WTC11 (cell line): ENCODE data around the gene SLC7A6OS. TPM values are rescaled to one million over a fixed set of nuclear protein-coding genes. Genes with fewer than 3 reads are reported as not detected.

Experiments
- ATAC-seq: fragments of 200-7000 bp; cut with Tn5 transposase; 2 replicates; pipeline ENCODE4 v1.10.0; 2021; ENCODE audit warnings: mild to moderate bottlenecking, moderate library complexity
- CTCF ChIA-PET: fragments of 300-600 bp; sonication (Branson Sonifier 250); formaldehyde crosslinking; loops from one replicate; lab custom pipeline; 2021; ENCODE audit warnings: antibody characterized with exemption; lab: Charles Lee
- POLR2A ChIA-PET: fragments of 350-600 bp; sonication (Branson Sonifier 250); formaldehyde crosslinking; loops from one replicate; lab custom pipeline; 2021; ENCODE audit warnings: antibody characterized with exemption; lab: Charles Lee
- DNase-seq: peaks from one replicate; pipeline ENCODE4 v3.0.0; 2021; ENCODE audit warnings: low spot score
- H3K27ac Mint-ChIP-seq: 2 replicates; pipeline ENCODE4 v1.8.0; 2021; ENCODE audit warnings: mixed read lengths
- H3K27me3 Mint-ChIP-seq: 2 replicates; pipeline ENCODE4 v1.8.0; 2021; ENCODE audit warnings: low read depth, mild to moderate bottlenecking, moderate library complexity, mixed read lengths
- H3K36me3 Mint-ChIP-seq: 2 replicates; pipeline ENCODE4 v1.8.0; 2021; ENCODE audit warnings: mixed read lengths
- H3K4me1 Mint-ChIP-seq: 2 replicates; pipeline ENCODE4 v1.8.0; 2022; ENCODE audit warnings: mixed read lengths
- H3K4me3 Mint-ChIP-seq: 2 replicates; pipeline ENCODE4 v1.8.0; 2021; ENCODE audit warnings: mild to moderate bottlenecking, moderate library complexity, mixed read lengths
- H3K9me3 Mint-ChIP-seq: 2 replicates; pipeline ENCODE4 v1.8.0; 2021; ENCODE audit warnings: mixed read lengths
- ARID4B ChIP-seq: sonication (generic); formaldehyde crosslinking; IDR thresholded peaks from 2 replicates; pipeline ENCODE4 v1.8.0; 2023; ENCODE audit warnings: missing genetic modification reagents, mild to moderate bottlenecking, borderline replicate concordance
- ATF6 ChIP-seq: sonication (generic); formaldehyde crosslinking; IDR thresholded peaks from 2 replicates; pipeline ENCODE4 v1.8.1; 2023; ENCODE audit warnings: mild to moderate bottlenecking, missing genetic modification reagents
- CBFB ChIP-seq: sonication (generic); formaldehyde crosslinking; IDR thresholded peaks from 2 replicates; pipeline ENCODE4 v1.8.1; 2022; ENCODE audit warnings: mild to moderate bottlenecking, low read depth, missing genetic modification reagents
- CDX4 ChIP-seq: fragments of 250-450 bp; sonication (Bioruptor Pico); IDR thresholded peaks from 2 replicates; pipeline ENCODE4 v1.9.0; 2021; ENCODE audit warnings: moderate library complexity, mild to moderate bottlenecking, inconsistent platforms, borderline replicate concordance
- E2F5 ChIP-seq: sonication (generic); formaldehyde crosslinking; IDR thresholded peaks from 2 replicates; pipeline ENCODE4 v1.8.1; 2022; ENCODE audit warnings: mild to moderate bottlenecking, moderate library complexity, missing genetic modification reagents
- FOXK1 ChIP-seq: sonication (generic); formaldehyde crosslinking; IDR thresholded peaks from 2 replicates; pipeline ENCODE4 v1.8.0; 2022; ENCODE audit warnings: mild to moderate bottlenecking, moderate library complexity, missing genetic modification reagents
- MAX ChIP-seq: sonication (generic); formaldehyde crosslinking; IDR thresholded peaks from 2 replicates; pipeline ENCODE4 v1.8.0; 2022; ENCODE audit warnings: mild to moderate bottlenecking, missing genetic modification reagents
- MLX ChIP-seq: sonication (generic); formaldehyde crosslinking; IDR thresholded peaks from 2 replicates; pipeline ENCODE4 v1.8.1; 2023; ENCODE audit warnings: mild to moderate bottlenecking, missing genetic modification reagents, moderate library complexity
- NR1H2 ChIP-seq: sonication (generic); formaldehyde crosslinking; IDR thresholded peaks from 2 replicates; pipeline ENCODE4 v1.9.0; 2021; ENCODE audit warnings: mild to moderate bottlenecking, moderate library complexity, missing genetic modification reagents
- NR2C2 ChIP-seq: sonication (generic); formaldehyde crosslinking; IDR thresholded peaks from 2 replicates; pipeline ENCODE4 v1.8.0; 2022; ENCODE audit warnings: mild to moderate bottlenecking, missing genetic modification reagents
- OVOL2 ChIP-seq: fragments of 250-450 bp; sonication (Bioruptor Pico); IDR thresholded peaks from 2 replicates; pipeline ENCODE4 v1.9.0; 2021; ENCODE audit warnings: mild to moderate bottlenecking, borderline replicate concordance
- ZNF138 ChIP-seq: sonication (generic); formaldehyde crosslinking; conservative IDR thresholded peaks from 2 replicates; pipeline ENCODE4 v1.8.1; 2022; ENCODE audit warnings: mild to moderate bottlenecking, moderate library complexity, missing genetic modification reagents
- ZNF232 ChIP-seq: sonication (generic); formaldehyde crosslinking; IDR thresholded peaks from 2 replicates; pipeline ENCODE4 v1.8.0; 2022; ENCODE audit warnings: mild to moderate bottlenecking, missing genetic modification reagents
- total RNA-seq: library from RNA; stranded (reverse); gene quantifications from 3 replicates; pipeline ENCODE4 v1.2.3, GENCODE V29; 2021

Gene SLC7A6OS
- total RNA-seq, 1 experiment from 2014 or later, result 22.6 TPM

- peaks cover 2% of the 10 kb centered on the region for H3K4me1 Mint-ChIP-seq
- TF ChIP-seq ZNF232 (CRISPR knock-in tag) (no peak), ZNF138 (CRISPR knock-in tag) (no peak), ARID4B (CRISPR knock-in tag) (no peak), FOXK1 (CRISPR knock-in tag) (no peak), NR1H2 (CRISPR knock-in tag) (no peak), CDX4 (CRISPR knock-in tag) (no peak), OVOL2 (CRISPR knock-in tag) (no peak), MAX (CRISPR knock-in tag) (no peak), ATF6 (CRISPR knock-in tag) (no peak), MLX (CRISPR knock-in tag) (no peak), NR2C2 (CRISPR knock-in tag) (no peak)
- TF ChIP-seq, all 79 proteins: peak for 0
- Mint-ChIP-seq H3K27ac (no peak overlapping the region), H3K9me3 (no peaks in the 10 kb centered on the region), H3K36me3 (peaks cover 15% of the 10 kb centered on the region), H3K4me3 (no peak overlapping the region), H3K27me3 (no peaks in the 10 kb centered on the region)
- DNase-seq (no peak), ATAC-seq (no peak)
- ChIA-PET CTCF (interaction anchor here (0.6 to 3.3 kb wide), 4 partner anchors 18 to 79 kb away, joined by 3 to 13 read pairs (median 4); partner anchors contain the start of gene SLC7A6), POLR2A (no interaction called here)
Measured at GRCh38 chr16:68284847-68285246, 25.9 kb downstream of the SLC7A6OS start.

GRCh38 chr16:68283801-68284598 is 26.7 kb downstream of the SLC7A6OS start:
- ChIA-PET CTCF (interaction anchor here (0.6 to 3.3 kb wide), 4 partner anchors 20 to 226 kb away, joined by 3 to 13 read pairs (median 4); partner anchors contain the start of gene SLC7A6), POLR2A (interaction anchor here (0.9 kb wide), 1 partner anchor 20 kb away, joined by 3 read pairs; no protein-coding TSS in a partner anchor)
- TF ChIP-seq E2F5 (CRISPR knock-in tag) (no peak), CBFB (CRISPR knock-in tag) (no peak), ARID4B (CRISPR knock-in tag) (no peak)
- no peak overlapping the region for H3K27ac Mint-ChIP-seq
- DNase-seq, result no peak
- H3K9me3 Mint-ChIP-seq, result no peaks in the 10 kb centered on the region
- no peak for ATAC-seq
- no peaks in the 10 kb centered on the region for H3K27me3 Mint-ChIP-seq
- peaks cover 20% of the 10 kb centered on the region for H3K36me3 Mint-ChIP-seq
- no peaks in the 10 kb centered on the region for H3K4me1 Mint-ChIP-seq
- H3K4me3 Mint-ChIP-seq, result no peak overlapping the region
